Gastrocnemius medialis (tissue), 4 donors: ENCODE data around the gene ADD3. TPM values are rescaled to one million over a fixed set of nuclear protein-coding genes. Genes with fewer than 3 reads are reported as not detected.

Experiments used
- ATAC-seq, 2 donors: fragments of 150-250 bp; one replicate each; pipeline ENCODE4 v1.9.1; 2016
- DNase-seq, 2 donors: peaks; one replicate each; pipeline ENCODE4 v3.0.0-alpha.2; 2019
- H3K27ac ChIP-seq, 4 donors: fragments of 200-600 bp; sonication (generic); 1 replicate in 1 of 4; 2 replicates in 3 of 4; pipeline ENCODE4 v1.5.1; 2016 to 2018; ENCODE audit warnings: mild to moderate bottlenecking in 2 of 4, moderate library complexity in 1 of 4
- H3K27me3 ChIP-seq, 3 donors: fragments of 200-600 bp; sonication (generic) in 2 of 3; 1 replicate in 1 of 3; 2 replicates in 2 of 3; pipeline versions ENCODE4 v1.5.1 to v1.6.0; 2016 to 2019; ENCODE audit warnings: mild to moderate bottlenecking in 1 of 3, moderate library complexity in 1 of 3
- H3K36me3 ChIP-seq, 2 donors: fragments of 200-600 bp; sonication (generic) in 1 of 2; one replicate each; pipeline ENCODE4 v1.5.1; 2017 to 2018
- H3K4me1 ChIP-seq, 2 donors: fragments of 200-600 bp; sonication (generic) in 1 of 2; one replicate each; pipeline ENCODE4 v1.5.1; 2016 to 2017; ENCODE audit warnings: mild to moderate bottlenecking in 2 of 2
- H3K4me3 ChIP-seq, 4 donors: fragments of 200-600 bp; sonication (generic) in 3 of 4; 1 replicate in 1 of 4; 2 replicates in 3 of 4; pipeline ENCODE4 v1.5.1; 2016 to 2019; ENCODE audit warnings: mild to moderate bottlenecking in 2 of 4
- H3K9me3 ChIP-seq, 3 donors: fragments of 200-600 bp; sonication (generic) in 2 of 3; 1 replicate in 1 of 3; 2 replicates in 2 of 3; pipeline ENCODE4 v1.5.1; 2016 to 2019
- POLR2A ChIP-seq, 2 donors: fragments of 450-650 bp; IDR thresholded peaks; one replicate each; pipeline ENCODE4 v1.6.1; 2017; ENCODE audit warnings: antibody characterized with exemption in 2 of 2, mild to moderate bottlenecking in 2 of 2, moderate library complexity in 2 of 2
- in situ Hi-C, 4 donors: fragments of 200-750 bp; cut with MboI; loops; one replicate each; pipeline versions ENCODE4 v1.15.0 to v1.8.0; 2017; ENCODE audit warnings: low sequenced_read_pairs in 4 of 4
- intact Hi-C: fragments of 100-400 bp; cut with DNase I; formaldehyde crosslinking; loops from one replicate; pipeline ENCODE4 v1.15.1; 2023; ENCODE audit warnings: low total_unique reads
- total RNA-seq, 4 donors: library from RNA; depleted of rRNA; stranded (reverse); fragments of >200 nt; gene quantifications; one replicate each; pipeline versions ENCODE4 v1.1.0 to v1.2.3, GENCODE V29; 2016
- TF ChIP-seq, protein P1 (sequence below), 5 experiments: fragments of 450-650 bp in 3 of 5; fragments of 200-600 bp in 2 of 5; sonication (generic) in 2 of 5; IDR thresholded peaks in 4 of 5; conservative IDR thresholded peaks in 1 of 5; 1 replicate in 4 of 5; 2 replicates in 1 of 5; pipeline ENCODE4 v1.5.1; 2016 to 2019; ENCODE audit warnings: antibody characterized with exemption in 5 of 5, mild to moderate bottlenecking in 3 of 5, moderate library complexity in 3 of 5

Gene ADD3
- total RNA-seq, 4 donors from 2014 or later = 16.0 to 31.3 (median 18.4) TPM

- ATAC-seq (no peak), DNase-seq (no peak)
- no peaks in the 10 kb centered on the region for H3K4me1 ChIP-seq
- H3K27ac ChIP-seq = no peak overlapping the region
- TF ChIP-seq POLR2A (IDR thresholded peaks at IDR 0.05) = no peak
- TF ChIP-seq, protein P1, sequence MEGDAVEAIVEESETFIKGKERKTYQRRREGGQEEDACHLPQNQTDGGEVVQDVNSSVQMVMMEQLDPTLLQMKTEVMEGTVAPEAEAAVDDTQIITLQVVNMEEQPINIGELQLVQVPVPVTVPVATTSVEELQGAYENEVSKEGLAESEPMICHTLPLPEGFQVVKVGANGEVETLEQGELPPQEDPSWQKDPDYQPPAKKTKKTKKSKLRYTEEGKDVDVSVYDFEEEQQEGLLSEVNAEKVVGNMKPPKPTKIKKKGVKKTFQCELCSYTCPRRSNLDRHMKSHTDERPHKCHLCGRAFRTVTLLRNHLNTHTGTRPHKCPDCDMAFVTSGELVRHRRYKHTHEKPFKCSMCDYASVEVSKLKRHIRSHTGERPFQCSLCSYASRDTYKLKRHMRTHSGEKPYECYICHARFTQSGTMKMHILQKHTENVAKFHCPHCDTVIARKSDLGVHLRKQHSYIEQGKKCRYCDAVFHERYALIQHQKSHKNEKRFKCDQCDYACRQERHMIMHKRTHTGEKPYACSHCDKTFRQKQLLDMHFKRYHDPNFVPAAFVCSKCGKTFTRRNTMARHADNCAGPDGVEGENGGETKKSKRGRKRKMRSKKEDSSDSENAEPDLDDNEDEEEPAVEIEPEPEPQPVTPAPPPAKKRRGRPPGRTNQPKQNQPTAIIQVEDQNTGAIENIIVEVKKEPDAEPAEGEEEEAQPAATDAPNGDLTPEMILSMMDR (IDR thresholded peaks at IDR 0.05 in 4 of 5, conservative IDR thresholded peaks at IDR 0.05 in 1 of 5) = no peak
- intact Hi-C loops = no loop called here
- no peak overlapping the region for H3K4me3 ChIP-seq
- no peaks in the 10 kb centered on the region for H3K27me3 ChIP-seq
- in situ Hi-C loops = no loop called here
- H3K36me3 ChIP-seq = no peaks in the 10 kb centered on the region
- H3K9me3 ChIP-seq = no peaks in the 10 kb centered on the region
Observed at GRCh38 chr10:109993551-109994330, 14.0 kb upstream of the ADD3 start.

GRCh38 chr10:109994711-109995577 is 12.8 kb upstream of the ADD3 start:
- Histone ChIP-seq H3K9me3 (no peaks in the 10 kb centered on the region), H3K4me1 (no peaks in the 10 kb centered on the region), H3K36me3 (no peaks in the 10 kb centered on the region), H3K27me3 (no peaks in the 10 kb centered on the region), H3K4me3 (no peak overlapping the region), H3K27ac (no peak overlapping the region)
- in situ Hi-C loops (no loop called here), intact Hi-C loops (no loop called here)
- TF ChIP-seq, protein P1 (IDR thresholded peaks at IDR 0.05 in 4 of 5, conservative IDR thresholded peaks at IDR 0.05 in 1 of 5) = no peak
- no peak for TF ChIP-seq POLR2A (IDR thresholded peaks at IDR 0.05)
- DNase-seq (no peak), ATAC-seq (no peak)

DNA sequence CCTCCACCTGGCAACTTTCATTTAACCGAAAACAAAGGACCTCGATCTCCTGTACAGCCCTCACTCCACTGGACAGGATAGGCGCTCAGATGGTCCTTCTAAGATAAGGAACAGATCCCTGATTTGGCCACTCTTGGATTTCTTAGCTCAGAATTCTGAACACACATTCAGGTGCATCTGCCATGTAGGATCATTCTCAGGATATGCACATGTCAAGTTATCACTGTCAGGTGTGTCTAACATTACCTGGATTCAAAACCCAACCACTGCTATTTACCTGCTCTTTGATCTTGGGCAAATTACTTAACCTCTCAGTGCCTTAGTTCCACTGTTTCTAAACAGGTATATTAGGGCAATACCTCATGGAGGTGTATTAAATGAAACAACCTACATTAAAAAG is 12.2 kb upstream of the ADD3 start:
- Histone ChIP-seq H3K4me3 (no peak overlapping the region), H3K4me1 (no peaks in the 10 kb centered on the region), H3K27me3 (no peaks in the 10 kb centered on the region), H3K9me3 (no peaks in the 10 kb centered on the region), H3K36me3 (no peaks in the 10 kb centered on the region), H3K27ac (peak overlapping the region in 3 of 4 donors; percentile 2 to 47 (median 24))
- in situ Hi-C loops (no loop called here), intact Hi-C loops (no loop called here)
- no peak for TF ChIP-seq POLR2A (IDR thresholded peaks at IDR 0.05)
- TF ChIP-seq, protein P1 (IDR thresholded peaks at IDR 0.05 in 4 of 5, conservative IDR thresholded peaks at IDR 0.05 in 1 of 5) = no peak
- DNase-seq (no peak), ATAC-seq (no peak)

GRCh38 chr10:109996225-109996624 is 11.6 kb upstream of the ADD3 start:
- intact Hi-C loops = no loop called here
- H3K4me3 ChIP-seq = no peak overlapping the region
- TF ChIP-seq, protein P1 (IDR thresholded peaks at IDR 0.05 in 4 of 5, conservative IDR thresholded peaks at IDR 0.05 in 1 of 5) = no peak
- no peak for TF ChIP-seq POLR2A (IDR thresholded peaks at IDR 0.05)
- H3K27ac ChIP-seq = peak overlapping the region in 3 of 4 donors; percentile 24 to 53 (median 47)
- in situ Hi-C loops = no loop called here
- no peaks in the 10 kb centered on the region for H3K4me1 ChIP-seq
- ATAC-seq (peak in 1 of 2 donors; percentile 47), DNase-seq (no peak)
- H3K27me3 ChIP-seq = no peaks in the 10 kb centered on the region
- no peaks in the 10 kb centered on the region for H3K9me3 ChIP-seq
- H3K36me3 ChIP-seq = no peaks in the 10 kb centered on the region
